Neural crest cell (in vitro differentiated cells): ENCODE results near the gene AP4E1. TPM values are rescaled to one million over a fixed set of nuclear protein-coding genes. Genes with fewer than 3 reads are reported as not detected.
"Not testable (repeated sequence)": the region's sequence is repeated elsewhere in the genome, so short reads cannot be mapped to it uniquely, and the experiment has no call there.

Experiments
- DNase-seq: peaks from one replicate; pipeline ENCODE4 v3.0.0; 2021; ENCODE audit warnings: low read depth, mixed read lengths, low spot score
- H3K27ac Mint-ChIP-seq: one replicate; pipeline ENCODE4 v1.8.0; 2021; ENCODE audit warnings: mild to moderate bottlenecking, mixed read lengths; ENCODE audit not compliant: unreplicated experiment
- H3K27me3 Mint-ChIP-seq: 2 replicates; pipeline ENCODE4 v1.8.0; 2021; ENCODE audit warnings: low read depth, mild to moderate bottlenecking, mixed read lengths
- H3K36me3 Mint-ChIP-seq: 2 replicates; pipeline ENCODE4 v1.8.0; 2021; ENCODE audit warnings: low read depth, mild to moderate bottlenecking, mixed read lengths
- H3K4me1 Mint-ChIP-seq: 2 replicates; pipeline ENCODE4 v1.8.0; 2021; ENCODE audit warnings: mixed read lengths
- H3K4me3 Mint-ChIP-seq: one replicate; pipeline ENCODE4 v1.8.0; 2021; ENCODE audit warnings: mild to moderate bottlenecking, mixed read lengths
- H3K9me3 Mint-ChIP-seq: 2 replicates; pipeline ENCODE4 v1.8.0; 2021; ENCODE audit warnings: mixed read lengths
- total RNA-seq: library from RNA; stranded (reverse); gene quantifications from 2 replicates; pipeline ENCODE4 v1.2.1, GENCODE V29; 2021
- TF ChIP-seq, protein P1 (sequence below): fragments of 200-600 bp; sonication (generic); conservative IDR thresholded peaks from 2 replicates; pipeline ENCODE4 v1.5.0; 2021; ENCODE audit warnings: antibody characterized with exemption, mild to moderate bottlenecking

Gene AP4E1
- total RNA-seq, 1 donor from 2014 or later = 10.8 TPM

GRCh38 chr15:50953302-50953701 lies 44.8 kb downstream of the AP4E1 start:
- DNase-seq = no peak
- Mint-ChIP-seq H3K27me3 (no peaks in the 10 kb centered on the region), H3K4me1 (no peaks in the 10 kb centered on the region), H3K9me3 (peaks cover 6% of the 10 kb centered on the region), H3K4me3 (no peak overlapping the region), H3K36me3 (peaks cover 38% of the 10 kb centered on the region), H3K27ac (peak overlapping the region; percentile 4)
- TF ChIP-seq, protein P1, sequence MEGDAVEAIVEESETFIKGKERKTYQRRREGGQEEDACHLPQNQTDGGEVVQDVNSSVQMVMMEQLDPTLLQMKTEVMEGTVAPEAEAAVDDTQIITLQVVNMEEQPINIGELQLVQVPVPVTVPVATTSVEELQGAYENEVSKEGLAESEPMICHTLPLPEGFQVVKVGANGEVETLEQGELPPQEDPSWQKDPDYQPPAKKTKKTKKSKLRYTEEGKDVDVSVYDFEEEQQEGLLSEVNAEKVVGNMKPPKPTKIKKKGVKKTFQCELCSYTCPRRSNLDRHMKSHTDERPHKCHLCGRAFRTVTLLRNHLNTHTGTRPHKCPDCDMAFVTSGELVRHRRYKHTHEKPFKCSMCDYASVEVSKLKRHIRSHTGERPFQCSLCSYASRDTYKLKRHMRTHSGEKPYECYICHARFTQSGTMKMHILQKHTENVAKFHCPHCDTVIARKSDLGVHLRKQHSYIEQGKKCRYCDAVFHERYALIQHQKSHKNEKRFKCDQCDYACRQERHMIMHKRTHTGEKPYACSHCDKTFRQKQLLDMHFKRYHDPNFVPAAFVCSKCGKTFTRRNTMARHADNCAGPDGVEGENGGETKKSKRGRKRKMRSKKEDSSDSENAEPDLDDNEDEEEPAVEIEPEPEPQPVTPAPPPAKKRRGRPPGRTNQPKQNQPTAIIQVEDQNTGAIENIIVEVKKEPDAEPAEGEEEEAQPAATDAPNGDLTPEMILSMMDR = no peak

DNA sequence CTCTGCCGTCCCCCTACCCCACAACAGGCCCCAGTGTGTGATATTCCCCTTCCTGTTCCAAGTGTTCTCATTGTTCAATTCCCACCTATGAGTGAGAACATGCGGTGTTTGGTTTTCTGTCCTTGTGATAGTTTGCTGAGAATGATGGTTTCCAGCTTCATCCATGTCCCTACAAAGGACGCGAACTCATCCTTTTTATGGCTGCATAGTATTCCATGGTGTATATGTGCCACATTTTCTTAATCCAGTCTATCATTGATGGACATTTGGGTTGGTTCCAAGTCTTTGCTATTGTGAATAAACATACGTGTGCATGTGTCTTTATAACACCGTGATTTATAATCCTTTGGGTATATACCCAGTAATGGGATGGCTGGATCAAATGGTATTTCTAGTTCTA lies 46.4 kb downstream of the AP4E1 start:
- H3K27me3 Mint-ChIP-seq, DNase-seq, H3K4me3 Mint-ChIP-seq, H3K9me3 Mint-ChIP-seq, H3K27ac Mint-ChIP-seq, H3K4me1 Mint-ChIP-seq: not testable (repeated sequence)
- peaks cover 50% of the 10 kb centered on the region for H3K36me3 Mint-ChIP-seq

- no peaks in the 10 kb centered on the region for H3K4me1 Mint-ChIP-seq
- peaks cover 77% of the 10 kb centered on the region for H3K36me3 Mint-ChIP-seq
- no peak overlapping the region for H3K4me3 Mint-ChIP-seq
- H3K27me3 Mint-ChIP-seq = no peaks in the 10 kb centered on the region
- no peak overlapping the region for H3K27ac Mint-ChIP-seq
- H3K9me3 Mint-ChIP-seq = peaks cover 36% of the 10 kb centered on the region
- TF ChIP-seq, protein P1 = no peak
- no peak for DNase-seq
These were observed 51.2 kb downstream of the AP4E1 start for GRCh38 chr15:50959717-50960116.

GRCh38 chr15:50964075-50964474 lies 55.6 kb downstream of the AP4E1 start:
- no peak overlapping the region for H3K27ac Mint-ChIP-seq
- no peak overlapping the region for H3K4me3 Mint-ChIP-seq
- TF ChIP-seq, protein P1 = no peak
- no peaks in the 10 kb centered on the region for H3K4me1 Mint-ChIP-seq
- no peaks in the 10 kb centered on the region for H3K27me3 Mint-ChIP-seq
- no peak for DNase-seq
- H3K36me3 Mint-ChIP-seq = peaks cover 84% of the 10 kb centered on the region
- peaks cover 40% of the 10 kb centered on the region for H3K9me3 Mint-ChIP-seq

- H3K36me3 Mint-ChIP-seq = peaks cover 74% of the 10 kb centered on the region
- H3K9me3 Mint-ChIP-seq = peaks cover 29% of the 10 kb centered on the region
- no peak for DNase-seq
- no peaks in the 10 kb centered on the region for H3K4me1 Mint-ChIP-seq
- no peaks in the 10 kb centered on the region for H3K27me3 Mint-ChIP-seq
- H3K4me3 Mint-ChIP-seq = no peak overlapping the region
- TF ChIP-seq, protein P1 = no peak
- H3K27ac Mint-ChIP-seq = no peak overlapping the region
These were observed 59.9 kb downstream of the AP4E1 start for GRCh38 chr15:50968353-50968752.

DNA sequence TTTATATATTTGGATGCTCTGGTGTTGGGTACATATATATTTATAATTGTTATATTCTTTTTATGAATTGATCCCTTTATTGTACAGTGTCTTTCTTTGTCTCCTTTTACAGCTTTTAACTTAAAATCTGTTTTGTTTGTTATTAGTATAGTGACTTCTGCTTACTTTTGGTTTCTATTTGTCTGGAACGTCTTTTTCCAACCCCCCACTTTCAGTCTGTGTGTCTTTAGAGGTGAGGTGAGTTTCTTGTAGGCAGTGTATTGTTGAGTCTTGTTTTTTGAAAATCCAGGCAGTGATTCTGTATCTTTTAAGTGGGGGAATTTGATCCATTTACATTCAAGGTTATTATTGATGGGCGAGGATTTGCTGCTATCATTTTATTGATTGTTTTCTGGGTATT lies 62.0 kb downstream of the AP4E1 start:
- peaks cover 24% of the 10 kb centered on the region for H3K9me3 Mint-ChIP-seq
- no peak overlapping the region for H3K4me3 Mint-ChIP-seq
- TF ChIP-seq, protein P1 = no peak
- H3K27me3 Mint-ChIP-seq = no peaks in the 10 kb centered on the region
- peaks cover 65% of the 10 kb centered on the region for H3K36me3 Mint-ChIP-seq
- no peaks in the 10 kb centered on the region for H3K4me1 Mint-ChIP-seq
- no peak overlapping the region for H3K27ac Mint-ChIP-seq
- no peak for DNase-seq
